GM19025 (cell line): ENCODE measurements around the gene TSPAN15.

Experiments used
- ATAC-seq: cut with Tn5 transposase; IDR thresholded peaks from one replicate; pipeline ENCODE4 v1.9.1; 2021; ENCODE audit warnings: mild to moderate bottlenecking, low read depth, moderate library complexity; ENCODE audit not compliant: unreplicated experiment

Gene TSPAN15

GRCh38 chr10:69416695-69417094 lies 34.6 kb upstream of the TSPAN15 start, which contains the start of gene TACR2:
TSS of gene TACR2 (minus strand) at chr10:69416918. CDS start at chr10:69416323, 595 bp downstream.
- ATAC-seq: no peak

- no peak for ATAC-seq
Observed at GRCh38 chr10:69417542-69417941, 33.7 kb upstream of the TSPAN15 start.

DNA sequence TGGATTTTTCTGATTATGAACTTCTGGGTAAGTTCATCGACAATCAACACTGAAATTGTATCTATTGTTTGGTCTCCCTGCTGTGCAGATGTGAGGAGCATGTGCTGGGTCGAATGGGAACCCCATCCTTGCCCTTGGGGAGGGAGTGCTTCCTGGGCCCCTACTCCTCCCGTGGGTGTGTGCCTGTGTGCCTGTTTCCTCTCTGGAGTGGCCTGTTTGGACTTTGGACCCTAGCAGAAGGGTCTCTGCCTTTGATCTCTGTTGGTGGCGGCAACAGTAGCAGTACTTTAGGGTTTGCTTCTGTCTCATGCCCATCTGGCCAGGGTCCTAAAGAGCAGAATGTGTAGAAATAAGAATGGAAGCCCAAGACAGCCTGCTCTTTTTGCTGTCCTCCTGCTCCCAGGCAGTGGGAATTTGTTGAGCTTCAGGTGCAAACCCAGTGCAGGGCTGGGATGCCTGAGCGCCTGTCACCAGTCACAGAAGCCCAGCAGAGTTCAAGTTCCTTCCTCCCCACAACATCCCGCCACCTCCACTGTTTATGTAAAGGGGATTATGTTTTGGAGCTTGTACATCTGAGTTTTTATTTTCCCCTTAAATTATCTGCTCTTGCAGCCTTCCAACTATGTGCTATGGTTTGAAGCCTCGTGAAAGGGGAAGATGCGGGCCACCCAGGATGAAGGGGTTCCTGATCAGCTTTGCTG lies 33.1 kb upstream of the TSPAN15 start:
- no peak for ATAC-seq

- no peak for ATAC-seq
Observed at GRCh38 chr10:69419096-69419743, 32.0 kb upstream of the TSPAN15 start.

DNA sequence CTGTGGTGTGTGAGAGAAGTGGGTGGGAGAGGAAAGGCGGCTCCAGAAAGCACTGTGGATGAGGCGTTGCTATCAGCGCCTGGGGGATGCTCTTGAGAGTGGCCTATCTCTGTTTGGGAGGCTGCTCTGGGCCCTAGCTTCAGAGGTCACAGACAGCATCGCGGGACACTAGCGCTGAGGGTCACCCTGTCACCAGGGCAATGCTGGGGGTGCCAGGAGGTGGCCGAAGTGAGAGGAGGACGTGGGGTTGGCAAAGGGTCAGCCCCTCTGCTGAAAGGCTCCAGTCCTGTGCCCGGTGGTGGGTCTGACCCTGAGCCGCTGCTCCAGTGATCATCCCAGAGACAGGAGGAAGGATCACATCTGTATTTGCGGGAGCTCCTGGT lies 31.5 kb upstream of the TSPAN15 start:
- no peak for ATAC-seq

DNA sequence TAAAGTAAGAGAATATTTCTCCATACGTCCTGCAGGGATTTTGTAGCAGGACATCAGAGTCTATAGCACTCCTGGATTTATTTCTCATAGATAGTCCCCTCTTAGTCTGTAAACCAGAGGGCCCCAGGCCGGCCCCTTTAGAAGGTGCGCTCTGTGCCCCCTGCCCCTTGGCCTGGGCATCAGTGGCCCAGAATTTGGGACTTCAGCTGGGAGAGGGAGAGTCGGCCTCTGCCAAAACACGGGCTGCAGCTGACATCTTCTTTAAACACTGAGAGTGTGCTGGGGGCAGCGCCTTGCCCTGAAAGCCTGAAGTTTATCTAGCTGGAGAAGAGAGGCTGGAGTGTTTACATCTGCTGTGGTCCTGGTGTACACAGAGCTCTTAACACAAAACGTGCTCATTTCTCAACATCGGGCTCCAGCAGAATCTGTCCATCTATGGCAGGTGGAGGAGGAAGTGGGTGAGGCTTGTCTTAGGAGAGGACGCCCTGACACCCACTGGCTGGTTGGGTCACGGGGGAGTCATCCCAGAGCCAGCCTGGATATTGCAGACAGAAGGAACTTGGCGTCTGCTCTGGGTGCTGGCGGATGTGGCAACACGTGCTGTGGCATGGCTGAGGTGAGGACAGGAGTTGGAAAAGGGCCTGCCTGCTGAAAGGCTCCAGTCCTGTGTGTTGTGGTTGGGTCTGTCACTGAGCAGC lies 29.5 kb upstream of the TSPAN15 start:
- no peak for ATAC-seq

DNA sequence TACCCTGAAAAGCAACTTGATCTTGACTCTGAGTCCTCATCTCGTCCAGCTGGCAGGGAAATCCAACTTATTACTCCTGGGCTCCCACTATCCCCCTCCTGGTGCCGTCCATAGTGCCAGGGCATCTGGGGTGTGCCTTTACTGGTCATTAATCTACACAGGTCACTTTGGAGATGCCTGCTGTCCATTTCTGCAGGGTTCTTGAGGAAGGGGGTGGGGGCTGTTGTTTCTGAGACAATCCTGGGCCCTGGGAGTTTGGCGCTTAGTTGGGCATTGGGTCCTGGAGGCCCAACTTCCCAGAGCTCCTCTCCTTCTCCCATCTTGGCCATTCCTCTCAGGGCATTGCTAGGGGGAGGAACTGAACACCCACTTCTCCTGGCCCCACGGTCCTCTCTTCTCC lies 28.6 kb upstream of the TSPAN15 start:
- ATAC-seq: no peak

GRCh38 chr10:69425041-69425440 lies 26.2 kb upstream of the TSPAN15 start:
- no peak for ATAC-seq

- no peak for ATAC-seq
Observed at GRCh38 chr10:69425511-69426298, 25.6 kb upstream of the TSPAN15 start.

- ATAC-seq: no peak
Observed at GRCh38 chr10:69426376-69426727, 24.9 kb upstream of the TSPAN15 start.

GRCh38 chr10:69428165-69428564 lies 23.1 kb upstream of the TSPAN15 start:
- no peak for ATAC-seq

GRCh38 chr10:69434169-69434568 lies 17.1 kb upstream of the TSPAN15 start:
- ATAC-seq: no peak

DNA sequence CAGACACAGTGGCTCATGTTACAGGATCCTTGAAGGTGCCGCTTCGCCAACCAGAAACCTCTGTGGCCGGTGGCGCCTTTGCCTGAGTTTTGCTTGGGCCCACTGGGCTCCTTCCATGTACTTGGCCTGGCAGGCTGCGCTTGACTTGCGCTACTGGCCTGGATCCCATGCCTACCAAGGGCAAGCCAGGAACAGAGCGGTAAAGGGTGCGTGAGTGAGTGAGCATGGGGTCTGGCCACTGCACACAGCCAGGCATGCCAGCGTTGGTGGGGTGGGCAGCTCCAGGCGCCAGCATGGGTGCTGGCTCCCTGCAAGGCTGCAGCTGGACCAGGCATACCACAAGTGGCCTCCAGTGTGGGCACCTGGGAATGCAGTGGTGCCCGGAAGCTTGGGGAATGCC lies 16.3 kb upstream of the TSPAN15 start:
- no peak for ATAC-seq

GRCh38 chr10:69435966-69436520 lies 15.2 kb upstream of the TSPAN15 start:
- no peak for ATAC-seq

- ATAC-seq: no peak
Observed at GRCh38 chr10:69437321-69438259, 13.7 kb upstream of the TSPAN15 start.

GRCh38 chr10:69438536-69439349 lies 12.5 kb upstream of the TSPAN15 start:
- no peak for ATAC-seq

- ATAC-seq: no peak
Observed at GRCh38 chr10:69439350-69439739, 11.9 kb upstream of the TSPAN15 start.

- ATAC-seq: no peak
Observed at GRCh38 chr10:69439813-69440506, 11.3 kb upstream of the TSPAN15 start.
